H9 (cell line): ENCODE measurements around the gene TMEM127. TPM values are rescaled to one million over a fixed set of nuclear protein-coding genes. Genes with fewer than 3 reads are reported as not detected.

ENCODE experiments used
- DNase-seq: peaks from one replicate; pipeline ENCODE4 v3.0.0-alpha.2; 2017
- H2AFZ ChIP-seq: one replicate; pipeline ENCODE4 v1.6.1; 2013; ENCODE audit warnings: mild to moderate bottlenecking, low read length, control low read depth, moderate library complexity
- H2AK5ac ChIP-seq: 2 replicates; pipeline ENCODE4 v1.6.1; 2013; ENCODE audit warnings: low read length, control low read depth, mixed read lengths; ENCODE audit not compliant: insufficient read length
- H2BK120ac ChIP-seq: one replicate; pipeline ENCODE4 v1.6.1; 2013; ENCODE audit warnings: low read depth, mild to moderate bottlenecking, low read length, control low read depth, inconsistent platforms; ENCODE audit not compliant: poor library complexity, severe bottlenecking
- H2BK12ac ChIP-seq: 2 replicates; pipeline ENCODE4 v1.6.1; 2013; ENCODE audit warnings: low read length, control low read depth, mixed read lengths, low read depth; ENCODE audit not compliant: insufficient read length
- H2BK15ac ChIP-seq: 2 replicates; pipeline ENCODE4 v1.6.1; 2013; ENCODE audit warnings: low read depth, low read length, control low read depth
- H2BK20ac ChIP-seq: one replicate; pipeline ENCODE4 v1.6.1; 2013; ENCODE audit warnings: low read depth, mild to moderate bottlenecking, low read length, control low read depth, inconsistent platforms; ENCODE audit not compliant: poor library complexity, severe bottlenecking
- H2BK5ac ChIP-seq: 2 replicates; pipeline ENCODE4 v1.6.1; 2013; ENCODE audit warnings: low read length, control low read depth, mixed read lengths; ENCODE audit not compliant: insufficient read length
- H3K14ac ChIP-seq: 2 replicates; pipeline ENCODE4 v1.6.1; 2013; ENCODE audit warnings: low read length, control low read depth; ENCODE audit not compliant: insufficient read depth
- H3K18ac ChIP-seq: 2 replicates; pipeline ENCODE4 v1.6.1; 2013; ENCODE audit warnings: low read depth, mild to moderate bottlenecking, mixed read lengths, low read length, control low read depth; ENCODE audit not compliant: insufficient read length
- H3K23ac ChIP-seq: 2 replicates; pipeline ENCODE4 v1.6.1; 2013; ENCODE audit warnings: low read length, control low read depth, mixed read lengths, low read depth; ENCODE audit not compliant: insufficient read length
- H3K23me2 ChIP-seq: 2 replicates; pipeline ENCODE4 v1.6.1; 2013; ENCODE audit warnings: low read depth, mild to moderate bottlenecking, mixed read lengths, low read length, control low read depth; ENCODE audit not compliant: insufficient read length, poor library complexity, severe bottlenecking
- H3K27ac ChIP-seq: 2 replicates; pipeline ENCODE4 v1.5.1; 2013; ENCODE audit warnings: low read length, control low read depth, mixed read lengths, low read depth; ENCODE audit not compliant: insufficient read length
- H3K27me3 ChIP-seq: 2 replicates; pipeline ENCODE4 v1.6.1; 2013; ENCODE audit warnings: low read length, control low read depth, inconsistent platforms; ENCODE audit not compliant: insufficient read depth
- H3K4ac ChIP-seq: 2 replicates; pipeline ENCODE4 v1.6.1; 2013; ENCODE audit warnings: low read depth, mild to moderate bottlenecking, control low read depth, inconsistent platforms, low read length, moderate library complexity
- H3K4me1 ChIP-seq: 2 replicates; pipeline ENCODE4 v1.6.1; 2013; ENCODE audit warnings: low read length, control low read depth, inconsistent platforms; ENCODE audit not compliant: insufficient read depth
- H3K4me2 ChIP-seq: 2 replicates; pipeline ENCODE4 v1.6.1; 2013; ENCODE audit warnings: low read length, control low read depth, mixed read lengths; ENCODE audit not compliant: insufficient read length, insufficient read depth
- H3K56ac ChIP-seq: 2 replicates; pipeline ENCODE4 v1.6.1; 2013; ENCODE audit warnings: low read depth, mild to moderate bottlenecking, mixed read lengths, low read length, control low read depth; ENCODE audit not compliant: insufficient read length
- H3K79me1 ChIP-seq: 2 replicates; pipeline ENCODE4 v1.6.1; 2013; ENCODE audit warnings: low read depth, mild to moderate bottlenecking, moderate library complexity, low read length, control low read depth, inconsistent platforms; ENCODE audit not compliant: insufficient read depth, poor library complexity, severe bottlenecking
- H3K79me2 ChIP-seq: 2 replicates; pipeline ENCODE4 v1.6.1; 2013; ENCODE audit warnings: low read length, control low read depth, inconsistent platforms; ENCODE audit not compliant: insufficient read depth
- H3K9ac ChIP-seq: 2 replicates; pipeline ENCODE4 v1.6.1; 2013; ENCODE audit warnings: low read length, control low read depth, mixed read lengths; ENCODE audit not compliant: insufficient read length; ENCODE audit errors: extremely low read depth
- H3K9me3 ChIP-seq: one replicate; pipeline ENCODE4 v1.6.1; 2013; ENCODE audit warnings: low read depth, low read length, inconsistent platforms; ENCODE audit not compliant: control insufficient read depth
- H3T11ph ChIP-seq: one replicate; pipeline ENCODE4 v1.6.1; 2013; ENCODE audit warnings: mild to moderate bottlenecking, low read length, control low read depth, inconsistent platforms
- H4K20me1 ChIP-seq: one replicate; pipeline ENCODE4 v1.6.1; 2013; ENCODE audit not compliant: control insufficient read depth, insufficient read length, insufficient read depth
- H4K5ac ChIP-seq: 2 replicates; pipeline ENCODE4 v1.6.1; 2013; ENCODE audit warnings: low read depth, mild to moderate bottlenecking, mixed read lengths, low read length, control low read depth; ENCODE audit not compliant: insufficient read length
- H4K8ac ChIP-seq: replicated peaks from 2 replicates; pipeline ENCODE4 v1.6.1; 2013; ENCODE audit warnings: low read length, control low read depth, mixed read lengths, low read depth; ENCODE audit not compliant: insufficient read length
- H4K91ac ChIP-seq: 2 replicates; pipeline ENCODE4 v1.6.1; 2013; ENCODE audit warnings: low read depth, mild to moderate bottlenecking, moderate library complexity, mixed read lengths, low read length, control low read depth; ENCODE audit not compliant: insufficient read length
- H3K27ac Mint-ChIP-seq, 3 experiments: 2 replicates in 2 of 3; 3 replicates in 1 of 3; pipeline ENCODE4 v1.8.0; 2020 to 2021; ENCODE audit warnings: mixed read lengths in 3 of 3, mild to moderate bottlenecking in 1 of 3, moderate library complexity in 1 of 3
- H3K27me3 Mint-ChIP-seq: 2 replicates; pipeline ENCODE4 v1.8.0; 2021; ENCODE audit warnings: low read depth, mild to moderate bottlenecking, moderate library complexity, mixed read lengths
- H3K36me3 Mint-ChIP-seq, 3 experiments: 2 replicates in 2 of 3; 3 replicates in 1 of 3; pipeline ENCODE4 v1.8.0; 2020 to 2021; ENCODE audit warnings: low read depth in 3 of 3, mixed read lengths in 3 of 3; ENCODE audit not compliant: insufficient read depth in 1 of 3
- H3K4me1 Mint-ChIP-seq, 2 experiments: 2 replicates each; pipeline ENCODE4 v1.8.0; 2020; ENCODE audit warnings: mixed read lengths in 2 of 2
- H3K4me3 Mint-ChIP-seq, 2 experiments: 2 replicates in 1 of 2; 3 replicates in 1 of 2; pipeline ENCODE4 v1.8.0; 2020 to 2021; ENCODE audit warnings: mild to moderate bottlenecking in 2 of 2, mixed read lengths in 2 of 2, moderate library complexity in 1 of 2
- H3K9me3 Mint-ChIP-seq, 2 experiments: 2 replicates in 1 of 2; 3 replicates in 1 of 2; pipeline ENCODE4 v1.8.0; 2020; ENCODE audit warnings: mild to moderate bottlenecking in 2 of 2, mixed read lengths in 2 of 2, moderate library complexity in 1 of 2
- WGBS: extraction: QIAGEN DNeasy Blood & Tissue Kit; methylation state at CpG from one replicate; pipeline ENCODE4 v1.1.7; 2013; ENCODE audit warnings: missing lambda C conversion rate, low lambda C conversion rate, mixed read lengths; ENCODE audit not compliant: insufficient read length; ENCODE audit errors: extremely low coverage; 5-methylcytosine and 5-hydroxymethylcytosine counted together
- total RNA-seq: library from RNA; stranded (reverse); gene quantifications from 2 replicates; pipeline ENCODE4 v1.2.1, GENCODE V29; 2021
- TF ChIP-seq, protein P1 (sequence below): fragments of 200-600 bp; sonication (generic); conservative IDR thresholded peaks from 3 replicates; pipeline ENCODE4 v1.8.0; 2021; ENCODE audit warnings: antibody characterized with exemption, mild to moderate bottlenecking

TMEM127 gene
- total RNA-seq, 1 experiment from 2014 or later = 30.1 TPM

DNA sequence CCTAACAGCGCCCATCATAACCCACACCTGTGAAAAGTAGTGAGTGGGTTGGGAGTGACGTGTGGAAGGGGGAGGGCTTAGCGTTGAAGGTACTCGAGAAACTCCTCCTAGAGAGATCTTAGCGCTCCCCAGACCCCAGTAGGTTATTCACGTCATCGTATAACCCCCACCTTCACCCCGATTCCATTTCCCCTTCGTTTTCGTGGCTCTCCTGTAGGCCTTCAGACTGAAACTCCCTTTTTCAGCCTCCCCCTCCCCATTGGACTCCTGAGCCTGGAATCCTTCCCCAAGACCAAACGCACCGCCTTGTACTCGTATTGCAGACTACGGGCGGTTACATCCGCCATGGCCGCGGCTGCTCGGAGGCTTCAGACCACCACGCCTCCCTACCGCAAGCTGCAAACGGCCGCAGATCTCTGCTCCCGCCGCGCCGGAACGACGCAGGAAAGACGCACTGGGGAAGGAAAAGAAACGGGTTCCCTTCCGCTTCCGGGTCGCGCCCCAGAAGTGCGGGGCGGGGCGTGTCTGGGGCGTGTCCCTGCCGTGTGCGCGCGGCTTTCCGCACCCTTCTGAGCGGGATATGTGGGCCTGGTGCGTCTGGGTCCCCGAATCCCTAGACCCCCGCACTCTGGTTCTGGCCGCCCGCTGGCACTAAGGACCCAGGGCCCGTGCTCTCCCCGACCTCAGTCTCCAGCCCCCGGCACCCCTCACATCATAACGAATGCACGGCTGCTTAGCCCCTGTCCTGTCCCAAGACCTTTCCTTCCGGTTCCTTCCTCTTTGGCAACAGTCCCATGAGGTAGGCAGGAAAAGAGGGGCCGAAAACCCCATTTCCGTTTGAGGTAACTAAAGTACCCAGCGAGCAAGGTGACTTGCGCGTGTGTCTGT, 39.5 kb upstream of the TMEM127 start, which contains the start of gene SNRNP200:
SNRNP200 (minus strand) TSS at position 456 of the 888 bp plus-strand sequence; CDS start at position 347, 109 bp downstream.
- Histone ChIP-seq H3K14ac (peak within 1 kb of the TSS; percentile 46; the same call in 1 of the 2 replicates), H2AK5ac (no peak within 1 kb of the TSS), H2BK15ac (no peak within 1 kb of the TSS), H3K56ac (no peak within 1 kb of the TSS), H3K23me2 (peaks cover 9% of the 10 kb centered on the region), H2BK120ac (no peak within 1 kb of the TSS), H3K27me3 (no peaks in the 10 kb centered on the region), H3K79me2 (peaks cover 5% of the 10 kb centered on the region; the same call in 1 of the 2 replicates), H2AFZ (no peak within 1 kb of the TSS), H2BK12ac (no peak within 1 kb of the TSS), H3K79me1 (no peaks in the 10 kb centered on the region), H3K4me1 (peaks cover 3% of the 10 kb centered on the region; the same call in 1 of the 2 replicates), H2BK20ac (no peak within 1 kb of the TSS), H3K4ac (no peak within 1 kb of the TSS), H3K4me2 (peak within 1 kb of the TSS; percentile 70), H4K5ac (no peak within 1 kb of the TSS), H2BK5ac (no peak within 1 kb of the TSS), H3K18ac (peak within 1 kb of the TSS; percentile 53), H4K91ac (no peak within 1 kb of the TSS), H3K27ac (no peak within 1 kb of the TSS), H3K9ac (peak within 1 kb of the TSS; percentile 75), H4K20me1 (no peaks in the 10 kb centered on the region), H4K8ac (no peak within 1 kb of the TSS), H3T11ph (no peak within 1 kb of the TSS), H3K23ac (no peak within 1 kb of the TSS), H3K9me3 (no peaks in the 10 kb centered on the region)
- TF ChIP-seq, protein P1, sequence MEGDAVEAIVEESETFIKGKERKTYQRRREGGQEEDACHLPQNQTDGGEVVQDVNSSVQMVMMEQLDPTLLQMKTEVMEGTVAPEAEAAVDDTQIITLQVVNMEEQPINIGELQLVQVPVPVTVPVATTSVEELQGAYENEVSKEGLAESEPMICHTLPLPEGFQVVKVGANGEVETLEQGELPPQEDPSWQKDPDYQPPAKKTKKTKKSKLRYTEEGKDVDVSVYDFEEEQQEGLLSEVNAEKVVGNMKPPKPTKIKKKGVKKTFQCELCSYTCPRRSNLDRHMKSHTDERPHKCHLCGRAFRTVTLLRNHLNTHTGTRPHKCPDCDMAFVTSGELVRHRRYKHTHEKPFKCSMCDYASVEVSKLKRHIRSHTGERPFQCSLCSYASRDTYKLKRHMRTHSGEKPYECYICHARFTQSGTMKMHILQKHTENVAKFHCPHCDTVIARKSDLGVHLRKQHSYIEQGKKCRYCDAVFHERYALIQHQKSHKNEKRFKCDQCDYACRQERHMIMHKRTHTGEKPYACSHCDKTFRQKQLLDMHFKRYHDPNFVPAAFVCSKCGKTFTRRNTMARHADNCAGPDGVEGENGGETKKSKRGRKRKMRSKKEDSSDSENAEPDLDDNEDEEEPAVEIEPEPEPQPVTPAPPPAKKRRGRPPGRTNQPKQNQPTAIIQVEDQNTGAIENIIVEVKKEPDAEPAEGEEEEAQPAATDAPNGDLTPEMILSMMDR = no peak
- peaks cover 19 to 21% of the 10 kb centered on the region in 2 experiments for H3K4me1 Mint-ChIP-seq
- peak within 1 kb of the TSS; percentile 97 to 99 for H3K4me3 Mint-ChIP-seq
- WGBS = no CpG with 5 or more reads among the region's 61 CpGs
- H3K36me3 Mint-ChIP-seq = peaks cover 36 to 42% (median 40%) of the 10 kb centered on the region in 3 experiments; a peak in 6 of 7 replicates
- DNase-seq = peak; percentile 86
- H3K27me3 Mint-ChIP-seq = peaks cover 2% of the 10 kb centered on the region; the same call in 1 of the 2 replicates
- peak within 1 kb of the TSS; percentile 99 for H3K27ac Mint-ChIP-seq
- H3K9me3 Mint-ChIP-seq = no peaks in the 10 kb centered on the region; a peak in 1 of 5 replicates
